ENCODE results near the gene FAM228B. TPM values are rescaled to one million over a fixed set of nuclear protein-coding genes. Genes with fewer than 3 reads are reported as not detected.
"Not testable (repeated sequence)": the region's sequence is repeated elsewhere in the genome, so short reads cannot be mapped to it uniquely, and the experiment has no call there.

The FAM228B gene
- total RNA-seq (2014; rRNA removed; shearing (Covaris generic)), result 0.76 and 4.5 TPM in 2 replicates

- DNase-seq (ENCODE audit: low spot score), result peak; percentile 30
Measured at GRCh38 chr2:24123195-24123921, at the start of gene FAM228B, which contains the start of gene PFN4. Gene FAM228B (plus strand): TSS chr2:24123469. CDS start chr2:24124362, 893 bp downstream. Gene PFN4 (minus strand): TSS chr2:24123334. CDS start chr2:24122535, 799 bp downstream.

GRCh38 chr2:24073816-24074215 is 49.5 kb upstream of the FAM228B start:
- DNase-seq (ENCODE audit: low spot score), result no peak

DNA sequence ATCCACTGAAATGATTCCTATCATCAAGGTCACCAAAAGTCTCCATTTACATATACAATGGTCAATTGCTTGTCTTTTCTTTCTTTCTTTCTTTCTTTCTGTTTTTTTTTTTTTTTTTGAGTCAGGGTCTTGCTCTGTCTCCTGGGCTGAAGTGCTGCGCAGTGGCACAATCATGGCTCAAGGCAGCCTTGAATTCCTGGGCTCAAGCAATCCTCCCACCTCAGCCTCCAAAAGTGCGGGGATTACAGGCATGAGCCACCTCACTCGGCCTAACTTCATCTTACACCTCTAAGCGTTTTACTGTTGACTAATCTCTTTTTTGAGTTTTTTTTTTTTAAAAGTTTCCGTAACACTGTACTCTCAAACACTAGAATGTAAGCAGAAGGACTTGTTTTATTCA is 48.0 kb upstream of the FAM228B start:
- no peak for DNase-seq (ENCODE audit: low spot score)

- DNase-seq (ENCODE audit: low spot score), result peak; percentile 99
Measured at GRCh38 chr2:24075915-24076848, 47.1 kb upstream of the FAM228B start, which contains the start of gene SF3B6. Gene SF3B6 (minus strand): TSS chr2:24076326. CDS start chr2:24076229, 97 bp downstream.

DNA sequence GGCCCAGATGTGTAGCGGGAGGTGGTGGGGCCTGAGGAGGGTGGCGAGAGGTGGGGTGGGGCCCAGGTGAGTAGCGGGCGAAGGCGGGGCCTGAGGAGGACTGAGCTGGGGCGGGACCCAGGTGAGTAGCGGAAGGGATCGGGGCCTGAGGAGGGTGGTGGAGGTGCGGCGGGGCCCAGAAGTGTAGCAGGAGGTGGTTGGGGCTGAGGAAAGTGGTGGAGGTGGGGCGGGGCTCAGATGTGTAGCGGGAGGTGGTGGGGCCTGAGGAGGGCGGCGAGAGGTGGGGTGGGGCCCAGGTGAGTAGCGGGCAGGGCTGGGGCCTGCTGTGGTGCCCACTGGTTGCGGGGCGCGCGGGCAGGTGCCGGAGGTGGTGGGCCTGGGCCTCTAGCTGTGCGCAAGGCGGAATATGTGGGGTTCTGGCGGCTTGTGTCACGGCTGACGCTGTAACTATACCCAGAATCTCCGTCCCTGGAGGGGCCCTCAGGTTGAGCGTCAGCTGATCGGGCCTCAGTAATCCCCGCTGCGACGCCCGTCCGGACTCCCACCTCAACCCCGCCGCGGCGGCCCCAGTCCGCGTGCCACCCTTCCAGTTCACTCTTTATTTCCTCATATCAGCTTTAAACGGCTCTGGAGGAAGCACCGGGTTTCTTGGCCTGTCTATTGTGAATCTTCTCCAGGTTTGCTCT is 46.3 kb upstream of the FAM228B start:
- peak; percentile 59 for DNase-seq (ENCODE audit: low spot score)

GRCh38 chr2:24077535-24077877 is 45.8 kb upstream of the FAM228B start:
- DNase-seq (ENCODE audit: low spot score), result no peak

GRCh38 chr2:24077879-24078278 is 45.4 kb upstream of the FAM228B start:
- no peak for DNase-seq (ENCODE audit: low spot score)

DNA sequence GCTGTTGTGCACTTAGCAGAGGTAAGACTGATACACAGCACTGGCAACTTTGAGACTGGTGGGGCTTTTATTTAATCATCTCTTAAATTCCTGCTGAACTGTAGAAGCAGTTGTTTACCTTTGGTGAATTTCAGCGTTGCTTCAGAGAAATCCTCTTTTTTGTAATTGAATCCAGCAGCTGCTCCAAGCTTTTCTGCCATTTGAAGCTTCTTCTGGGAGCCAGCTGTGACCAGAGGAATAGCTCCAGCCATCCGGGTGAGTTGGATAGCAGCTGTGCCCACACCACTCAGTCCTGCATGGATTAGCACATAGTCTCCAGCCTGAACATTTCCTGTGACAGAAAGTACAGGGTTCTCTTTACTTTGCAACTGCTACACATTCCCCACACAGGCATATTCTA is 42.6 kb upstream of the FAM228B start:
- DNase-seq (ENCODE audit: low spot score), result no peak

- no peak for DNase-seq (ENCODE audit: low spot score)
Measured at GRCh38 chr2:24082787-24083566, 40.3 kb upstream of the FAM228B start.

GRCh38 chr2:24083567-24084385 is 39.5 kb upstream of the FAM228B start:
- peak; percentile 88 for DNase-seq (ENCODE audit: low spot score)

GRCh38 chr2:24084386-24085199 is 38.7 kb upstream of the FAM228B start, which contains the start of gene TP53I3:
Gene TP53I3 (minus strand): TSS chr2:24084834. CDS start chr2:24084326, 508 bp downstream.
- peak; percentile 93 for DNase-seq (ENCODE audit: low spot score)

- no peak for DNase-seq (ENCODE audit: low spot score)
Measured at GRCh38 chr2:24085200-24085489, 38.1 kb upstream of the FAM228B start.

DNA sequence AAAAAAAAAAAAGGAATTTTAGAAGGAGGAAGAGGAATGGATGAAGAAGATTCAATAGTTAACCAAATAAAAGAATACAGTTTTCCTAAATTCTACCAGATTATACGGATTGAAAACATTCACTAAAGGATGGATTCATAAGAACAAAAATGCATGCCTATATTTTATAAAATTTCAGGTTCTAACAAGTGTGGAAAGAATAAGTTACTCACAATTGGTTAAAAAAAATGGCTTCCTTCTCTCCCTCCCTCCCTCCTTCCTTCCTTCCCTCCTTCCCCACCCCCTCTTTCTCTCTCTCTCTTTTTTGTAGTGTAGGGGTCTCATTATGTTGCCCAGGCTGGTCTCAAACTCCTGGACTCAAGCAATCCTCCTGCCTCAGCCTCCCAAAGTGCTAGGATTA is 37.0 kb upstream of the FAM228B start:
- no peak for DNase-seq (ENCODE audit: low spot score)

- DNase-seq (ENCODE audit: low spot score), result no peak
Measured at GRCh38 chr2:24087032-24087431, 36.2 kb upstream of the FAM228B start.

DNA sequence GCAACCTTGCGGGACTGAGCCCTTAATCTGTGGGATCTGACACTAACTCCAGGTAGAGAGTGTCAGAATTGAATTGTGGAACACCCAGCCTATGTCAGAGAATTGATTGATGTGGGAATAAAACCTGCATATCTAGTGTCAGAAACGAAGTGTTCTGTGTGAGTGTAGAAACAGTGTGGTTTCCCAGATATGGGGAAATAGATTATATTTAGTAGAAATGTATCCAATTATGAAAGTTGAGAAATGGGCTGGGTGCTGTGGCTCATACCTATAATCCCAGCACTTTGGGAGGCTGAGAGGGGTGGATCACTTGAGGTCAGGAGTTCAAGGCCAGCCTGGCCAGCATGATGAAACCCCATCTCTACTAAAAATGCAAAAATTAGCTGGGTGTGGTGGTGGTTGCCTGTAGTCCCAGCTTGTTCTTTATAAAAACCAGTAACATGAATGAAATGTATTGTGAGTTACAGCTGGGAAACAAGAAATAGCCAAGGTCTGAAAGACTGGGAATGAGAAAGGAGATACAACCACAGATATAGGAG is 34.4 kb upstream of the FAM228B start:
- DNase-seq (ENCODE audit: low spot score), result no peak

GRCh38 chr2:24093270-24093669 is 30.0 kb upstream of the FAM228B start:
- not testable (repeated sequence) for DNase-seq (ENCODE audit: low spot score)

- DNase-seq (ENCODE audit: low spot score), result not testable (repeated sequence)
Measured at GRCh38 chr2:24095171-24095677, 28.0 kb upstream of the FAM228B start.

GRCh38 chr2:24100732-24101131 is 22.5 kb upstream of the FAM228B start:
- DNase-seq (ENCODE audit: low spot score), result not testable (repeated sequence)

- no peak for DNase-seq (ENCODE audit: low spot score)
Measured at GRCh38 chr2:24101992-24102391, 21.3 kb upstream of the FAM228B start.

Measured in HT-29 (cell line).